K562 (cell line): ENCODE data around the gene RXRA. TPM values are rescaled to one million over a fixed set of nuclear protein-coding genes. Genes with fewer than 3 reads are reported as not detected.

Source experiments
- RB1 ChIP-seq: fragments of 450-650 bp; IDR thresholded peaks from 2 replicates; pipeline ENCODE4 v1.6.1; 2017; ENCODE audit warnings: low read depth, mild to moderate bottlenecking
- polyA plus RNA-seq, 8 experiments: library from polyadenylated mRNA; depleted of rRNA in 4 of 8; stranded (reverse) in 5 of 8; unstranded in 3 of 8; fragments of >200 nt; fragmentation: Nextera tagmentation in 2 of 8; fragmentation: Illumina TruSeq in 1 of 8; extraction: Ambion mirVana in 2 of 8; extraction: Trizol in 1 of 8; gene quantifications; 2 replicates each; pipeline versions ENCODE4 v1.2.1 to v1.2.3, GENCODE V29; 2011 to 2014; ENCODE audit warnings: inconsistent platforms in 1 of 8, missing spikeins in 1 of 8
- total RNA-seq, 7 experiments: library from RNA; depleted of rRNA in 6 of 7; stranded (reverse); fragments of >200 nt in 6 of 7; fragmentation: Illumina TruSeq in 2 of 7; extraction: Trizol in 2 of 7; gene quantifications; 2 replicates each; pipeline versions ENCODE4 v1.2.1 to v1.2.3, GENCODE V29; 2011 to 2021; ENCODE audit warnings: low replicate concordance in 1 of 7
- TF ChIP-seq, protein P1 (sequence below): sonication (generic); formaldehyde crosslinking; IDR thresholded peaks from 2 replicates; pipeline ENCODE4 v1.8.1; 2023; ENCODE audit warnings: mild to moderate bottlenecking, missing genetic modification reagents
- TF ChIP-seq, protein P2 (sequence below), 2 experiments: fragments of 450-650 bp; IDR thresholded peaks; 2 replicates each; pipeline ENCODE4 v1.6.1; 2018; ENCODE audit warnings: mild to moderate bottlenecking in 2 of 2, low read depth in 1 of 2; ENCODE audit not compliant: partially characterized antibody in 2 of 2

The RXRA gene
- total and polyA plus RNA-seq, 9 of the 15 experiments (the other 6 are each of a cell fraction or from before 2014, with no cell fraction given) = 0.35 to 23.6 (median 4.6) TPM

DNA sequence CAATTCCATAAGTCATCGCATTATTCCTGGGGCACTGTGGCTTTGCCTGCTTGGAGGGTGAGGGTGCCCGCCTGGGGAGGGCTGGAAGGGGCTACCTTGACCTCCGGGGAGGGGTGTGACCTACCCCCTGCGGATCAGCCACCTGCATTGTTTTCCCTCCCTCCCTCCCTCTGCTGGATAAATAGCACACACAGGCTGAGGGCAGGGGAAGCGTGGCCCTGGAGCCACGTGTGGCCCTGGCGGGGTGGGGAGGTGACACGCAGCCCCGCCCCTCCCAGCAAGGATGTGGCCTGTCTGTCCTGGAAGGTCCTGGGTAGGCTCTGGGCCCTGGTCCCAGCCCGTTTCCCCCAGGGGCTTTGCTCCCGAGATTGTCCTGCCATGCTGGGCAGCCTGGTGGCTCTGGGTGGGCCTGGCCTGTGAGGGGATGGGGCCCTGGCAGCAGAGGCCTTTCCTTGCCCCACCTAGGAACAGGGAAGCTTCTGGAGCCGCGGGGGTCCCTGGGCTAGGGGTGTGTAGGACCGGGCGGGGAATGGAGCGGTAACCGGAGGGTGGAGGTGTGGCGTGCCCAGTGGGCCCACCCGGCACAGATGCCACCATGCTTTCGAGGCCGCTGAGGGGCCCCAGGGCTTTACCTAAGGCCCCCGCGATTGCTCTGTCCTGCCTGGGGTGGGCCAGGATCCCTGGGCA is 33.4 kb downstream of the RXRA start (continued):
- TF ChIP-seq, protein P1, sequence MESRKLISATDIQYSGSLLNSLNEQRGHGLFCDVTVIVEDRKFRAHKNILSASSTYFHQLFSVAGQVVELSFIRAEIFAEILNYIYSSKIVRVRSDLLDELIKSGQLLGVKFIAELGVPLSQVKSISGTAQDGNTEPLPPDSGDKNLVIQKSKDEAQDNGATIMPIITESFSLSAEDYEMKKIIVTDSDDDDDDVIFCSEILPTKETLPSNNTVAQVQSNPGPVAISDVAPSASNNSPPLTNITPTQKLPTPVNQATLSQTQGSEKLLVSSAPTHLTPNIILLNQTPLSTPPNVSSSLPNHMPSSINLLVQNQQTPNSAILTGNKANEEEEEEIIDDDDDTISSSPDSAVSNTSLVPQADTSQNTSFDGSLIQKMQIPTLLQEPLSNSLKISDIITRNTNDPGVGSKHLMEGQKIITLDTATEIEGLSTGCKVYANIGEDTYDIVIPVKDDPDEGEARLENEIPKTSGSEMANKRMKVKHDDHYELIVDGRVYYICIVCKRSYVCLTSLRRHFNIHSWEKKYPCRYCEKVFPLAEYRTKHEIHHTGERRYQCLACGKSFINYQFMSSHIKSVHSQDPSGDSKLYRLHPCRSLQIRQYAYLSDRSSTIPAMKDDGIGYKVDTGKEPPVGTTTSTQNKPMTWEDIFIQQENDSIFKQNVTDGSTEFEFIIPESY (CRISPR knock-in tag) = peak; percentile 79
- no peak for TF ChIP-seq RB1
- TF ChIP-seq, protein P2, sequence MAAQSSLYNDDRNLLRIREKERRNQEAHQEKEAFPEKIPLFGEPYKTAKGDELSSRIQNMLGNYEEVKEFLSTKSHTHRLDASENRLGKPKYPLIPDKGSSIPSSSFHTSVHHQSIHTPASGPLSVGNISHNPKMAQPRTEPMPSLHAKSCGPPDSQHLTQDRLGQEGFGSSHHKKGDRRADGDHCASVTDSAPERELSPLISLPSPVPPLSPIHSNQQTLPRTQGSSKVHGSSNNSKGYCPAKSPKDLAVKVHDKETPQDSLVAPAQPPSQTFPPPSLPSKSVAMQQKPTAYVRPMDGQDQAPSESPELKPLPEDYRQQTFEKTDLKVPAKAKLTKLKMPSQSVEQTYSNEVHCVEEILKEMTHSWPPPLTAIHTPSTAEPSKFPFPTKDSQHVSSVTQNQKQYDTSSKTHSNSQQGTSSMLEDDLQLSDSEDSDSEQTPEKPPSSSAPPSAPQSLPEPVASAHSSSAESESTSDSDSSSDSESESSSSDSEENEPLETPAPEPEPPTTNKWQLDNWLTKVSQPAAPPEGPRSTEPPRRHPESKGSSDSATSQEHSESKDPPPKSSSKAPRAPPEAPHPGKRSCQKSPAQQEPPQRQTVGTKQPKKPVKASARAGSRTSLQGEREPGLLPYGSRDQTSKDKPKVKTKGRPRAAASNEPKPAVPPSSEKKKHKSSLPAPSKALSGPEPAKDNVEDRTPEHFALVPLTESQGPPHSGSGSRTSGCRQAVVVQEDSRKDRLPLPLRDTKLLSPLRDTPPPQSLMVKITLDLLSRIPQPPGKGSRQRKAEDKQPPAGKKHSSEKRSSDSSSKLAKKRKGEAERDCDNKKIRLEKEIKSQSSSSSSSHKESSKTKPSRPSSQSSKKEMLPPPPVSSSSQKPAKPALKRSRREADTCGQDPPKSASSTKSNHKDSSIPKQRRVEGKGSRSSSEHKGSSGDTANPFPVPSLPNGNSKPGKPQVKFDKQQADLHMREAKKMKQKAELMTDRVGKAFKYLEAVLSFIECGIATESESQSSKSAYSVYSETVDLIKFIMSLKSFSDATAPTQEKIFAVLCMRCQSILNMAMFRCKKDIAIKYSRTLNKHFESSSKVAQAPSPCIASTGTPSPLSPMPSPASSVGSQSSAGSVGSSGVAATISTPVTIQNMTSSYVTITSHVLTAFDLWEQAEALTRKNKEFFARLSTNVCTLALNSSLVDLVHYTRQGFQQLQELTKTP (IDR thresholded peaks at IDR 0.05; ENCODE audit: low read depth in 1 of 2, partially characterized antibody in 2 of 2) = no peak
